Activated CD8-positive, alpha-beta memory T cell treated with anti-CD3 and anti-CD28 coated beads, Interleukin-2, amount 50 U/mL, for 1 hour (primary cell): Measurements from ENCODE around the gene HAO2.
"Not testable (repeated sequence)": the region's sequence is repeated elsewhere in the genome, so short reads cannot be mapped to it uniquely, and the experiment has no call there.

Experiments
- DNase-seq: peaks from one replicate; pipeline ENCODE4 v3.0.0-alpha.2; 2020; ENCODE audit errors: extremely low read depth

HAO2 gene

GRCh38 chr1:119345398-119345797 is 23.2 kb upstream of the HAO2 start:
- no peak for DNase-seq

DNA sequence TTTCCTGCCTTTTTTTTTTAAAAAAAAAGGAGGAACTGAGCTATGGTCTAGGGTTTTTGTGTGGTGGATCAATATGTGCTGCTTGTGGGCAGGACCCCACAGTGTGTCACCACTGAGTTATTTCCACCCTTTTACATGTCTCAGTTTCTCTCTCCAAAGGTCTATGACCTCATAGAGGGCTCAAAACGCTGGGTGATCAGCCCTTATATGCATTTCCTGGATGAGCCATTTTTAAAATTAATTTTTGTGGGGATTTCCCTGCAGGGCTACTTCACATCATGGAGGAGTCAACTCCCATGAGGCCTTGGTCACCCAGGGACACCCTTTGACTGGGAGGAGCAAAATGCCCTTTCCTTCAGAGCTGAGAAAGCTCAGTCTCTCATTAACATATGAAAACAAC is 20.7 kb upstream of the HAO2 start:
- no peak for DNase-seq

DNA sequence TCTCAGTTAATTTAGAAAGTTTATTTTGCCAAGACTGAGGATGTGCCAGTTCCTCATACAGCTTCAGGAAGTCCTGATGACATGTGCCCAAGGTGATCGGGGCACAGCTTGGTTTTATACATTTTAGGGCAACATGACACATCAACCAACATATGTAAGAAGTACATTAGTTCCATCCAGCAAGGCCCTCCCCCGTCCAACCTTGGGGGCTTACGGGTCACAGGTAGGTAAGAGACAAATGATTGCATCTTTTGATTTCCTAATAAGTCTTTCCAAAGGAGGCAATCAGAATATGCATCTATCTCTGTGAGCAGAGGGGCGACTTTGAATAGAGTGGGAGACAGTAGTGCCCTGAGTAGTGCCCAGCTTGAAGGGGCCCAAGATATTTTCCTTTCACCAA is 19.6 kb upstream of the HAO2 start:
- DNase-seq = no peak

DNA sequence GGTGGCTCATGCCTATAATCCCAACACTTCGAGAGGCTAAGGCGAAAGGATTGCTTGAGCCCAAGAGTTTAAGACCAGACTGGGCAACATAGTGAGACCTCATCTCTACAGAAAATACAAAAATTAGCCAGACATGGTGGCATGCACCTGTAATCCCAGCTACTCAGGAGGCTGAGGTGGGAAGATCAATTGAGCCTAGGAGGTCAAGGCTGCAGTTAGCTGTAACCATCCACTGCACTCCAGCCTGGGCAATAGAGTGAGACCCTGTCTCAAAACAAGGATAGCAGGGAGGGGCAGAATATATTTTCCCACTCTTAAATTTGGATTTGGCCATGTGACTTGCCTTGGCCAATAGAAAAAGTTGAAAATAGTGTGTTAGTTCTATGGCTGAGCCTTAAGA is 17.7 kb upstream of the HAO2 start:
- not testable (repeated sequence) for DNase-seq

DNA sequence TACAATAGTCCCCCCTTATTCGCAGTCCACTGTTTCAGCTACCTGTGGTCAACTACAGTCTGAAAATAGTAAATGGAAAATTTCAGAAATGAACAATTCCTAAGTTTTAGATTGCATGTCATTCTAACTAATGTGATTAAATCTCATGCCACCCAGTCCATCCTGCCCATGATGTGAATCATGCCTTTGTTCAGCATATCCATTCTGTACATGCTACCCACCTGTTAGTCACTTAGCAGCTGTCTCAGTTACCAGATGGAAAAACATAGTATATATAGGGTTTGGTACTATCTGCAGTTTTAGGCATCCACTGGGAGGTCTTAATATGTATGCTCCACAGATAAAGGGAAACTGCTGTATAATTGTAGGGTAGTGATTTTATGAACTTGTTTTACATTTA is 16.6 kb upstream of the HAO2 start:
- no peak for DNase-seq

- DNase-seq = no peak
These were observed 14.7 kb upstream of the HAO2 start for GRCh38 chr1:119353836-119354235.

GRCh38 chr1:119358636-119359035 is 9.9 kb upstream of the HAO2 start:
- no peak for DNase-seq

- no peak for DNase-seq
These were observed 8.9 kb upstream of the HAO2 start for GRCh38 chr1:119359730-119360129.

DNA sequence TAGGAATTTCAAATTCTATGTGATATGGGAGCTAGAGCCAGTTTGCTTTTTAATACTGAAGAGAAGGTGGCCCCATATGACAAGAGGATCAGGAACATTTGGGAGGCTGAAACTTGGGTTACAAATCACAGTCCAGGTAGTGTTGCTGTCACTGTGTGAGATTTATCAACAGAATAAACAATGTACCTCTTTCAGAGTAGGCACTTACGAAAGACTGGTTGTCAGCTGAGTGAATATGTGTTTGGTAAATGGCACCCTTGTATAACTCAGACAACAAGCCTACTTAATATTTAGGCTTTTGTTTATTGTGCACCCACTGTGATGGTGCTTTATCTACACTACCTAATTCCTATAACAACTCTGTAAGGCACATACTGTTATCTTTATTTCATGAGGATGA is 7.4 kb upstream of the HAO2 start:
- no peak for DNase-seq

GRCh38 chr1:119361620-119362344 is 6.8 kb upstream of the HAO2 start:
- DNase-seq = no peak

DNA sequence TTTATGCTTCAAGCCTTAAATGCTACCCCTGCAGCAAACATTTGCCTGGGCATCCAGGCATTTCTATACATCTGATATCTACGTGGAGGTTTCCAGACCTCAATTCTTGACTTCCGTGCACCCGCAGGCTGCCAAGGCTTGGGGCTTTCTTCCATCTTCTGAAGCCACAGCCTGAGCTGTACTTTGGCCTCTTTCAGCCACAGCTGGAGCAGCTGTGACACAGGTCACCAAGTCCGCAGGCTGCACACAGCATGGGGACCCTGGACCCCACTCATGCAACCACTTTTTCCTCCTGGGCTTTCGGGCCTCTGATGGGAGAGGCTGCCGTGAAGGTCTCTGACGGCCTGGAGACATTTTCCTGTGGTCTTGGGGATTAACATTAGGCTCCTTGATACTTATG is 5.4 kb upstream of the HAO2 start:
- no peak for DNase-seq

DNA sequence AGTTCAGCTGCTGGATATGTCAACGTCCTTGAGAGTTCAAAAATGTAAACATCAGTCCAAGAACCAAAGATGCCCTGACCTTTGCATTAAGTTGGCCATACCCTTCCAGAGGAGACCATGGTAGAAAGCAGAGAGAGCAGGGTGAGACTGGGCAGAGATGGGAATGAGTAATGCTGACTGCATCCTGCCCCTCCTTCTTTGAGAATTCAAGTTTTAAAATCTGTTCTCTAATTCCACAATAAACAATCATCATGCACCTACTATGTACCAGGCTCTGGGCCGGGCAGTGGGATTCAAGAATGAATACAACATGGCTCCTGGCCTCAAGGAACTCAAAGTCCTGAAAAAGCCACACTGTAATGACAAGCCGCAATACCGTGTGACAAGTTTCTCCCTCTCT is 3.9 kb upstream of the HAO2 start:
- DNase-seq = no peak

- DNase-seq = no peak
These were observed 2.2 kb upstream of the HAO2 start for GRCh38 chr1:119366424-119366823.

DNA sequence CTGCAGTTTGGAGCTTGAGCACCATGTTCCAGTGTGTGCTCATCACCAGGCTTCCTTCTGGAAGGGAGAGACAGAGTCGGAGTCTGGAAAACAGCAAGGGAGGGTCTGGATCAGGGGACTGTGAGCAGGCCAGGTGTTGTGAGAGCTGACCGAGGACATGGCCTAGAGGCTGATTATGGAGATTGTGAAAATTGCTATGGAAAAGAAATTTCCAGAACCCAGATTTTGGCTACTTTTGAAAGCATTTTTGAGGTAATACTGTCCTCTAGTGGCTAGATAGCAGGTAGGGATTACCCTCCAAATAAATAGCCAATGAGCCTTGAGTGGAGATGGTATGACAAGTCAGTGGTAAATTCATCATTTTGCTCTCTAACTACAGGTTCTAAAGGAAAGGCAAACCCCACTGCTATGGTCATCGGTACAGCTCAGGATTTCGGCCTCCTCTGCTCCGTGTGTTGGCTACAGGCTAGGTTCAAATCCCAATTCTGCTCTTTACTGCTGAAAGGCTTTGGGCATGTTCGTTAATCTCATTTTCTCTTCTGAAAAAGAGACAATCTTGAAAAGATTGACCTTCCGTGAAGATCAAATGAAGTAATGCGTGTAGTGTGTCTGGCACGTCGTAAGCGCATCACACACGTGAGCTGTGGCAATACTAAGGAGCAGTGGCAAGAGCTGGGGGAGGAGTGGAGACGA is 1.0 kb upstream of the HAO2 start:
- no peak for DNase-seq

- no peak for DNase-seq
These were observed 2.2 kb downstream of the HAO2 start for GRCh38 chr1:119370748-119371147.

- no peak for DNase-seq
These were observed 3.2 kb downstream of the HAO2 start for GRCh38 chr1:119371815-119372214.

DNA sequence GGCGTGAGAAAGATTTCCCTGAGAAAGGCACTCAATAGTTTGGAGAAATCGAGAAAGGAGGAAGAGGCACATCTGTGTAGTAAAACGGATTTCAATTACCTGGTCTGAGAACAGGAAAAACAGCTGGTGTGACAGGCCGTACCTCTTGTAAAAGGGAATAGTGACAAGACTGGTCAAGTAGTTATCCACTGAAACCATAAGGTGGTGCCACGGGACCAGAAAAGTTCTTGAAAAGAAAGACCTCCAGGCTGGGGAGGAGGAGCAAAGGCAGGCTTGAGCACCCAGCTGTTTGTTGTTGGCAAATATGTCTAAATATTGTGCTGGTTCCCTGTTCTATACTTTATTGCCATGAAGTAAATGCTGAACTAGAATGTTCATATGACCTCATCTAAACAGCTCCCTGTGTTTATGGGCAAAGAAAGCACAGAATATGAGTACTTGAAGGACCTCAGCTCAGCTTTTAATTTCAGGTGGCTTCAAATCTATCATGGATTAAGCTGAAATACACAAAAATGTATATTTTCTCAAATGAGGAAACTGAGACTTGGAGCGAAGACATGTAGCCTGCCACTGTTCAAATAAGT is 4.0 kb downstream of the HAO2 start:
- DNase-seq = no peak

- DNase-seq = no peak
These were observed 4.9 kb downstream of the HAO2 start for GRCh38 chr1:119373465-119373864.

GRCh38 chr1:119374208-119374874 is 5.8 kb downstream of the HAO2 start:
- no peak for DNase-seq

- DNase-seq = no peak
These were observed 6.8 kb downstream of the HAO2 start for GRCh38 chr1:119375366-119375765.

- DNase-seq = no peak
These were observed 8.0 kb downstream of the HAO2 start for GRCh38 chr1:119376594-119376993.

- not testable (repeated sequence) for DNase-seq
These were observed 9.0 kb downstream of the HAO2 start for GRCh38 chr1:119377594-119377993.

- DNase-seq = no peak
These were observed 10.5 kb downstream of the HAO2 start for GRCh38 chr1:119379117-119379516.
